SKM-1 (cell line): ENCODE data around the gene DLG5.

Experiments used
- DNase-seq: peaks from one replicate; lab custom pipeline; 2025; ENCODE audit not compliant: unreplicated experiment; lab: John Stamatoyannopoulos, UW

DLG5 gene

GRCh38 chr10:77844713-77845445 is 81.7 kb downstream of the DLG5 start:
- DNase-seq = no peak

- no peak for DNase-seq
Measured at GRCh38 chr10:77844177-77844576, 82.4 kb downstream of the DLG5 start.

- no peak for DNase-seq
Measured at GRCh38 chr10:77843264-77843663, 83.3 kb downstream of the DLG5 start.

- no peak for DNase-seq
Measured at GRCh38 chr10:77842652-77843212, 83.8 kb downstream of the DLG5 start.

GRCh38 chr10:77841711-77842375 is 84.7 kb downstream of the DLG5 start:
- no peak for DNase-seq

- no peak for DNase-seq
Measured at GRCh38 chr10:77840636-77841035, 85.9 kb downstream of the DLG5 start.

GRCh38 chr10:77837925-77838595 is 88.5 kb downstream of the DLG5 start:
- DNase-seq = no peak

GRCh38 chr10:77837248-77837924 is 89.2 kb downstream of the DLG5 start:
- DNase-seq = no peak

- DNase-seq = no peak
Measured at GRCh38 chr10:77836299-77836820, 90.2 kb downstream of the DLG5 start.

GRCh38 chr10:77835669-77836086 is 90.9 kb downstream of the DLG5 start:
- DNase-seq = no peak

GRCh38 chr10:77834943-77835668 is 91.4 kb downstream of the DLG5 start:
- no peak for DNase-seq

- no peak for DNase-seq
Measured at GRCh38 chr10:77834540-77834939, 92.0 kb downstream of the DLG5 start.

- DNase-seq = no peak
Measured at GRCh38 chr10:77833792-77834191, 92.8 kb downstream of the DLG5 start.

GRCh38 chr10:77833225-77833624 is 93.3 kb downstream of the DLG5 start:
- no peak for DNase-seq

GRCh38 chr10:77832238-77832637 is 94.3 kb downstream of the DLG5 start:
- DNase-seq = no peak

GRCh38 chr10:77829356-77829755 is 97.2 kb downstream of the DLG5 start:
- DNase-seq = no peak

- DNase-seq = no peak
Measured at GRCh38 chr10:77828377-77828776, 98.2 kb downstream of the DLG5 start.

GRCh38 chr10:77827366-77827765 is 99.2 kb downstream of the DLG5 start:
- no peak for DNase-seq

GRCh38 chr10:77825965-77826364 is 100.6 kb downstream of the DLG5 start:
- no peak for DNase-seq

- no peak for DNase-seq
Measured at GRCh38 chr10:77824908-77825307, 101.6 kb downstream of the DLG5 start.
